ENCODE data around the gene GOLGA6A. TPM values are rescaled to one million over a fixed set of nuclear protein-coding genes. Genes with fewer than 3 reads are reported as not detected.

Gene GOLGA6A
- total RNA-seq, 1 experiment from 2014 or later: not detected

DNA sequence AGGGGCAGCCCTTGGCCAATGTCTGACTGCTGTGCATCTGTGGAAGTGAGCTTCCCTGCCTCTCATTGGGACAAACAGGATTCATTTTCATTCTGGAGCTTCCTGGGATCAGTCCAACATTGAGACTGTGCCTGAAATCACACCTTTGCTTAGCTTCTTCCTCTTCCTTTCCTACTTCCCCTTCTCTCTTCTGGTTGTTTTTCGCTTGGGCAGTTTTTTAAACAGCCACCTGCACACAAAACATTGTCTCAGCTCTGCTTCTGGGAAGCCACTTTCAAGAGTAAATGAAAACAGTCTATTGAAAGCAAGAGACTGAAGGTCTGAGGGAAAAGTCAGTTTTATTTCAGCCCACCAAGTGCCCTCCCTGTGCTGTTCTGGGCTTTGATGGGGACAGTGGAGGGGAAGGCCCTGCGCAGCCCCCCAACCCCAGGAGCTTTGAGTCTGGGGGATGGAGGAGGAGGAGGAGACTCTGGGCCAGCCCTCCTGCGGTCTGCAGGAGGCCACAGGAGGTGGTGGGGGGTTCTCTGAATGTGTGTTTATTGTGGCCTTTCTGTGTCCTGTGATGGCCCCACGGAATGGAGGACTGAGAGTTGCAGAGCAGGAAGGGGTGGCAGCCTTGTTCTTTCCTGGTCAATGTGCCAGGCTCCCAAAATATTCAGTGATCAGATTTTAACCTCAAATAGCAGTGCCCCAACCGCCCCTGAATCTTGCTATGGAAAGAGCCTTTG lies 40.2 kb upstream of the GOLGA6A start:
- Histone ChIP-seq H3K9ac (ENCODE audit: low read length) (no peak overlapping the region), H4K20me1 (ENCODE audit: low read length) (no peaks in the 10 kb centered on the region), H2AFZ (ENCODE audit: low read length) (no peak overlapping the region), H3K4me3 (ENCODE audit: low read length) (no peak overlapping the region), H3K4me1 (ENCODE audit: insufficient read depth, low read length) (no peaks in the 10 kb centered on the region), H3K9me3 (ENCODE audit: low read length) (no peaks in the 10 kb centered on the region), H3K27ac (ENCODE audit: low read length) (no peak overlapping the region), H3K36me3 (ENCODE audit: low read depth, low read length) (no peaks in the 10 kb centered on the region), H3K27me3 (ENCODE audit: low read length) (peaks cover 26% of the 10 kb centered on the region), H3F3A (ENCODE audit: low read length, unreplicated experiment) (no peaks in the 10 kb centered on the region), H3K79me2 (ENCODE audit: low read length) (no peaks in the 10 kb centered on the region), H3K9me2 (replicated peaks; ENCODE audit: low read length) (no peaks in the 10 kb centered on the region), H3K4me2 (ENCODE audit: low read length) (no peak overlapping the region)
- ChIA-PET CTCF (no interaction called here), POLR2A (ENCODE audit: unreplicated experiment) (no interaction called here)
- TF ChIP-seq EZH2phosphoT487 (IDR thresholded peaks at IDR 0.05; ENCODE audit: borderline replicate concordance, low read length): no peak
- TF ChIP-seq EZH2 (IDR thresholded peaks at IDR 0.05; ENCODE audit: low read length, unreplicated experiment): no peak
- TF ChIP-seq, protein P1, sequence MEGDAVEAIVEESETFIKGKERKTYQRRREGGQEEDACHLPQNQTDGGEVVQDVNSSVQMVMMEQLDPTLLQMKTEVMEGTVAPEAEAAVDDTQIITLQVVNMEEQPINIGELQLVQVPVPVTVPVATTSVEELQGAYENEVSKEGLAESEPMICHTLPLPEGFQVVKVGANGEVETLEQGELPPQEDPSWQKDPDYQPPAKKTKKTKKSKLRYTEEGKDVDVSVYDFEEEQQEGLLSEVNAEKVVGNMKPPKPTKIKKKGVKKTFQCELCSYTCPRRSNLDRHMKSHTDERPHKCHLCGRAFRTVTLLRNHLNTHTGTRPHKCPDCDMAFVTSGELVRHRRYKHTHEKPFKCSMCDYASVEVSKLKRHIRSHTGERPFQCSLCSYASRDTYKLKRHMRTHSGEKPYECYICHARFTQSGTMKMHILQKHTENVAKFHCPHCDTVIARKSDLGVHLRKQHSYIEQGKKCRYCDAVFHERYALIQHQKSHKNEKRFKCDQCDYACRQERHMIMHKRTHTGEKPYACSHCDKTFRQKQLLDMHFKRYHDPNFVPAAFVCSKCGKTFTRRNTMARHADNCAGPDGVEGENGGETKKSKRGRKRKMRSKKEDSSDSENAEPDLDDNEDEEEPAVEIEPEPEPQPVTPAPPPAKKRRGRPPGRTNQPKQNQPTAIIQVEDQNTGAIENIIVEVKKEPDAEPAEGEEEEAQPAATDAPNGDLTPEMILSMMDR (conservative IDR thresholded peaks at IDR 0.05; ENCODE audit: low read depth, low read length): no peak
- intact Hi-C loops (cut with micrococcal nuclease): no loop called here
- ATAC-seq: no peak
- no TSS peak for BruUV-seq (replicated peaks)
- no peak for DNase-seq

DNA sequence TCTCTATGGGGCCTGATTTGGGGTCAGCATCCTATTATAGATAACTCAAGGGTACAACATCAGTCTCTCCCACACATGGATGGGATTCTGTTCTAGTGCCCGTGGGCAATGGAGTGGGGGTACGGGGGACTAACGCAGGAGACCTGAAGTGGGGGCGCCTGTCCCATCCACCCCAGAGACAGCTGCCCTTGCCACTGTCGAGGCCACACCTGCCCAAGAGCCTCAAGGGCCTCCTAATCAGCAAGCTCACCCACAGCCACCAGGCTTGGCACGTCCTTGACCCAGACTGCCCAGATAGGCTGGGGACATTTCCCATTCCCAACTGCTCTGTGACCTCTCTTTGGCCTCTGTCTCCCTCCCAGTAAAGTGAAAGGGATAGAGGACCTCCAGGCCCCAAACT lies 39.5 kb upstream of the GOLGA6A start:
- no peak overlapping the region for H3K4me2 ChIP-seq (ENCODE audit: low read length)

DNA sequence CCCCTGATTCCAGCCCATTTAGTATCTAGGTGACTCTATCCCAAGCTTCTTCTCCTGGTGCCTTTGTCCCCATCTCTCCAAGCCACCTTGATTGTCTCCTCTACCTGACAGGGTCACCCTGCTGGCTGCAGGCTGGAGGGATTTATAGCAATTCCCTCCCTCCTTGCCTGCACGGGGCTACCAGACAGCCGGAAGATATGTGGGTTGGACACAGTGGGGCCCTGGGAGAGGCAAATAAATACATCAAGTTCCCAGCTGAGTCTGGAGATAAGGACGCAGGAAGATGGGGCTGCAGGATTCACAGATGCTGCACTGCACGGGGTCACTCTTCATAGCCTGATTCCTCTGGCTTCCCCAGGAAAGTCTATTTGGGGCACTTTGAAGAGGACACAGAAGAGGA lies 38.7 kb upstream of the GOLGA6A start:
- BruUV-seq (replicated peaks): no TSS peak
- H3K9ac ChIP-seq (ENCODE audit: low read length): no peak overlapping the region
- no peaks in the 10 kb centered on the region for H3K9me2 ChIP-seq (replicated peaks; ENCODE audit: low read length)
- no peak for DNase-seq
- H3K4me2 ChIP-seq (ENCODE audit: low read length): no peak overlapping the region
- no peak overlapping the region for H3K27ac ChIP-seq (ENCODE audit: low read length)
- intact Hi-C loops (cut with micrococcal nuclease): no loop called here
- H3K79me2 ChIP-seq (ENCODE audit: low read length): no peaks in the 10 kb centered on the region
- ChIA-PET CTCF (no interaction called here), POLR2A (ENCODE audit: unreplicated experiment) (no interaction called here)
- H3K4me1 ChIP-seq (ENCODE audit: insufficient read depth, low read length): no peaks in the 10 kb centered on the region
- no peak for ATAC-seq
- no peaks in the 10 kb centered on the region for H3K36me3 ChIP-seq (ENCODE audit: low read depth, low read length)
- no peak overlapping the region for H3K4me3 ChIP-seq (ENCODE audit: low read length)
- peaks cover 26% of the 10 kb centered on the region for H3K27me3 ChIP-seq (ENCODE audit: low read length)
- no peak for TF ChIP-seq EZH2phosphoT487 (IDR thresholded peaks at IDR 0.05; ENCODE audit: borderline replicate concordance, low read length)
- no peak for TF ChIP-seq EZH2 (IDR thresholded peaks at IDR 0.05; ENCODE audit: low read length, unreplicated experiment)
- TF ChIP-seq, protein P1 (conservative IDR thresholded peaks at IDR 0.05; ENCODE audit: low read depth, low read length): no peak
- no peak overlapping the region for H2AFZ ChIP-seq (ENCODE audit: low read length)
- H4K20me1 ChIP-seq (ENCODE audit: low read length): no peaks in the 10 kb centered on the region
- H3F3A ChIP-seq (ENCODE audit: low read length, unreplicated experiment): no peaks in the 10 kb centered on the region
- H3K9me3 ChIP-seq (ENCODE audit: low read length): no peaks in the 10 kb centered on the region

More for the DNA sequence above, 39.5 kb upstream of the GOLGA6A start:
- Histone ChIP-seq H3K36me3 (ENCODE audit: low read depth, low read length) (no peaks in the 10 kb centered on the region), H3K9me3 (ENCODE audit: low read length) (no peaks in the 10 kb centered on the region), H3K9ac (ENCODE audit: low read length) (no peak overlapping the region), H3K9me2 (replicated peaks; ENCODE audit: low read length) (no peaks in the 10 kb centered on the region), H3K4me1 (ENCODE audit: insufficient read depth, low read length) (no peaks in the 10 kb centered on the region), H3K4me3 (ENCODE audit: low read length) (no peak overlapping the region), H3K27ac (ENCODE audit: low read length) (no peak overlapping the region), H3K79me2 (ENCODE audit: low read length) (no peaks in the 10 kb centered on the region), H3F3A (ENCODE audit: low read length, unreplicated experiment) (no peaks in the 10 kb centered on the region), H2AFZ (ENCODE audit: low read length) (no peak overlapping the region), H4K20me1 (ENCODE audit: low read length) (no peaks in the 10 kb centered on the region), H3K27me3 (ENCODE audit: low read length) (peaks cover 26% of the 10 kb centered on the region)
- DNase-seq: no peak
- no TSS peak for BruUV-seq (replicated peaks)
- intact Hi-C loops (cut with micrococcal nuclease): no loop called here
- ChIA-PET CTCF (no interaction called here), POLR2A (ENCODE audit: unreplicated experiment) (no interaction called here)
- ATAC-seq: no peak
- TF ChIP-seq EZH2phosphoT487 (IDR thresholded peaks at IDR 0.05; ENCODE audit: borderline replicate concordance, low read length) (no peak), EZH2 (IDR thresholded peaks at IDR 0.05; ENCODE audit: low read length, unreplicated experiment) (no peak)
- TF ChIP-seq, protein P1 (conservative IDR thresholded peaks at IDR 0.05; ENCODE audit: low read depth, low read length): no peak
